T1000 (cell line): ENCODE data around the gene SPAG17.
"Not testable (repeated sequence)": the region's sequence is repeated elsewhere in the genome, so short reads cannot be mapped to it uniquely, and the experiment has no call there.

Experiments used
- DNase-seq: peaks from one replicate; lab custom pipeline; 2025; ENCODE audit warnings: mixed read lengths; lab: John Stamatoyannopoulos, UW

Gene SPAG17

GRCh38 chr1:117976381-117976780 lies 208.6 kb downstream of the SPAG17 start:
- DNase-seq = no peak

DNA sequence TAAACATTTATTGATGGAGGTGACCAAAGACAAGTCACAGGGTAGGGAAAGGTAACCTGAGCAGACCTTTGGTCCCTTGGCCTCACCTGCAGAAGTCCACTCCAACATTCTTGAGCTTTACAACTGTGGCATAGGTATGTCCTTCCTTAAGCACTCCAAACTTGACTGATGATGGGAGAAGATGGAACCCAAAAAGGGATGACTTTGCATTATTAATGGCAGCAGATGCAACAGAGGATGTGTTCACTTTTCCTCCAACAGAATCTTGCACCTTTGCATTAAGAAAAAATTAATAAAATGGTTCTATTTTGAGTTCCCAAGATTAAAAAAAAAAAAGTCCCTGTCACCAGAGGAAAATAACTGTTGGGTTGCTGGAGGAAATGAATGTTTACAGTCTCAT lies 213.3 kb downstream of the SPAG17 start:
- no peak for DNase-seq

GRCh38 chr1:117970252-117970651 lies 214.8 kb downstream of the SPAG17 start:
- DNase-seq = no peak

GRCh38 chr1:117967881-117968280 lies 217.1 kb downstream of the SPAG17 start:
- DNase-seq = no peak

DNA sequence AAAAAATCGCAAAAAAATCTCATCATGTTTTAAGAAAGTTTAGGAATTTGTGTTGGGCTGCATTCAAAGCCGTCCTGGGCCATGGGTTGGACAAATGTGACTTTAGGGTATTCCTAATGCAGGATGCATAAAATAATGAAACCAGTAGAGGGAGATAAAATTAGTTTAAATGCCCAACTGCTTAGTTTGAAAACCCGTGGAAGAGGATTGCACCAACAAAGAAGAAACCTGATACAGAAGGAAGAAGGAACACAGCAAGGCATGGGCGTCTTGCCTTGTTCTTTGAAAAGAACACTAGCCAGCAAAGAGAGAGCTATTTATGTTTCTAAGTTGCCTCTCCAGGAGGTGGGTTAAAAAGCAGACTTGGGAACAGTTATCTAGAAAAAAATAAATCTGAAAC lies 217.6 kb downstream of the SPAG17 start:
- DNase-seq = no peak

- no peak for DNase-seq
Measured at GRCh38 chr1:117964290-117965038, 220.6 kb downstream of the SPAG17 start.

- no peak for DNase-seq
Measured at GRCh38 chr1:117959364-117959763, 225.7 kb downstream of the SPAG17 start.

- no peak for DNase-seq
Measured at GRCh38 chr1:117952386-117952785, 232.6 kb downstream of the SPAG17 start.

GRCh38 chr1:117942293-117942692 lies 242.7 kb downstream of the SPAG17 start:
- no peak for DNase-seq

GRCh38 chr1:117933769-117934168 lies 251.3 kb downstream of the SPAG17 start:
- DNase-seq = no peak

DNA sequence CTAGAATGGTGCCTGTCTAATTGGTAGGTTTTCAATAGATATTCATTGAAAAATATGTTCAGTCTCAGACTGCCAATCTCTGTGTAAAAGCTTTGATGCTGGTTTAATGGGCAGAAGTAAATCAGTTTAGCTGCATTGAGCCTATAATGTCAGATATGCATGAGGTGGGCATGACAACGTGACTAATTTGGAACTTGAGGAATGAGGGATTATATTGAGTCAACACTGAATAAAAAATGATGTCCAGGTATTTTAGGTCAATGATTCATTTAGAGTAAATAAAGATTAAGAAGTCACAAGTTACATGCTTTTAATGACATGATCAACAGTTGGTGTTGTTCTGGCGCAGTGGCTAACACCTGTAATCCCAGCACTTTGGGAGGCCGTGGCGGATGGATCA lies 252.5 kb downstream of the SPAG17 start:
- DNase-seq = no peak

DNA sequence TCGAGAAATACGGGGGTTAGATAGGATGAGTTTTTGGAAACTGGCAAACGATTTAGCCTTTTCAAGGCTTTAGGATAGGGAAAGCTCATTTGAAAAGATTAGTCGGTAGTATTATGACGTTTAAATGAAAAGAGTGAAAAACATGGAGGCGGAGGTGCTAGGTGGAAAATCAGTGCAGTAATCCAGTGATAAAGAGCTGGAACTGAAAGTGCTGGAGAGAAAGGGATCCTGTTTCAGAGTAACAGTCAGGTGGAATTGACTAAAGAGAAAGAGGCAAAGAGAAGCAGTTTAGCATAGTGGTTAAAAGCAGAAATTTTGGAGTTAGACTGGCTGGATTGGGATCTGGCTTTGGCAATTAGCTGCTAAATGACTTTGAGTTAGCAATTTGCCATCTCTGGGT lies 254.5 kb downstream of the SPAG17 start:
- no peak for DNase-seq

GRCh38 chr1:117930173-117930447 lies 254.9 kb downstream of the SPAG17 start:
- no peak for DNase-seq

GRCh38 chr1:117929343-117930172 lies 255.5 kb downstream of the SPAG17 start, which contains the start of the genes GDAP2 and WDR3:
Gene GDAP2 (minus strand): TSS chr1:117929621. CDS start chr1:117920357, 9,264 bp downstream.
Gene WDR3 (plus strand): TSS chr1:117929739. CDS start chr1:117933320, 3,581 bp downstream.
- DNase-seq = peak; percentile 93

DNA sequence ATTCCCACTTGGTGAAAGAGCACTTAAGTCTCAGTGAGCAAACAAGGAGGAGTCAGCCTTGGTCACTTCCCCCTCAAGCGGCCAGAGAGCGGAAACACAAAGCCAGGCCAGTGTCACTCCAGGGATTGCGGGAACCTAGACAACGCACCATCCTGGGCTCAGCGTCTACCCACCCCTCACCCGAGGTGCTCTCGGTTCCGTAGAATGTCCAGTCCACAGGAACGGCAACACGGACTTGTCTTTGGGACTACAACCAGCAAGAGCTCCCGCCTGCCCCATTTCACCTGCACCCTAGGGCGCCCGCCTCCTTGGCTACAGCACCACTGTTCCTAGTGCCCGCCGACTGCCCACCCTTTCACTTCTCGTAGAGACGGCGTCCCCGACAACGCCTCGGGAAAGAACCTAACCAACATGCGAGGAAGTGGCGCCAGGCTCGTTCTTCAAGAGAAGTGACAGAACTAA lies 256.1 kb downstream of the SPAG17 start:
- DNase-seq = peak; percentile 45

GRCh38 chr1:117925981-117926380 lies 259.0 kb downstream of the SPAG17 start:
- no peak for DNase-seq

DNA sequence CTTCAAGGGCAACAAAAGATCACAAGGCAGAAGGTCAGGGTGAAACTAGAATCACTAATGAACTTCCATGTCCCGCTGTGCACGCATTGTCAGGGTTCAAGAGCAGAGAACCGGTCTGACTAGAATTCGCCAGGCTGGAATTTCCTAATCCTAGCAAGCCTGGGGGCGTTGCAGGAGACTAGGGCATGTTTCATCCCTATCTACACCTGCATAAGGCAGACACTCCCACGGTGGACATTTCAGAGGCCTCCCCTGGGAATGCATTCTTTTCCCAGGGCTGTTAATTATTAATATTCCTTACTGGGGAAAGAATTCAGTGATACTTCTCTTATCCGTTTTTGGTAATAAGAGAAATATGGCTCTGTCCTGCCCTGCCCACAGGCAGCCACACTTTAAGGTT lies 262.3 kb downstream of the SPAG17 start:
- DNase-seq = not testable (repeated sequence)

- DNase-seq = no peak
Measured at GRCh38 chr1:117921991-117922390, 263.0 kb downstream of the SPAG17 start.

GRCh38 chr1:117919376-117919775 lies 265.7 kb downstream of the SPAG17 start:
- no peak for DNase-seq

DNA sequence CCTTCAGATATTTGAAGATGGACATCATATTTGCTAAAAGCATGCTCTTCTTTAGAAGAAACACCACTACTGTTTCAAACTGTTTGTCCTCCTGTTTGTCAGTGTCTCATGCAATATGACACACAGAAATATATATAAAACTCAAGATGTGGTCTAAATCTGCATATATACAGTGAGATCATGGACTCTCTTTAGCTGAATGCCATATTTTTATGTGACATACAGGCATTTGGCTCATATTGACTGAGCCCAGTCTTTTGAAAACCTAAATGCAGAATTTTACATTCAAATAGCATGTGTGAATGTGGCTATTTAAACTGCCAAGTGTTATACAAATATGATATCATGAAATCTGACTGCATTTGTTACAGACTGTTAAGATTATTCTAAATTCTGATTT lies 274.0 kb downstream of the SPAG17 start:
- no peak for DNase-seq

DNA sequence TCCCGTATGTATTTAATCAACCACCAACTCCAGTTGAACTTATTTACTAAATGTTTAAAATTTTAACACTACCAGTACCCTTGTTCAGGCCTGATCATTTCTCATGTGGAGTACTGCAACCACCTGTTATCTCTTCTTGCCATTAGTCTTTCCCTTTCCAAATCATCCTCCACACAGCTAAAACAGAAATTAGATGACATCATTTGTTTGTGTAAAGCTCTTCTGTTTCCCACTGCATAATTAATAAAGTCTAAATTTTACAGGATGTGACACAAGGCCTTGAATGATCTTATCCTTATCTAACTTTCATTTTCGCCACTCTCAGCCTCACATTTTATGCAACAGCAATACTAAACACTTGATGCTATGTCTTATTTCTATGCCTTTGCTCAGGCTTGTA lies 280.0 kb downstream of the SPAG17 start:
- DNase-seq = no peak

- DNase-seq = no peak
Measured at GRCh38 chr1:117904485-117904884, 280.5 kb downstream of the SPAG17 start.
